Measurements from ENCODE around the gene DLG2. TPM values are rescaled to one million over a fixed set of nuclear protein-coding genes. Genes with fewer than 3 reads are reported as not detected.

The DLG2 gene
- total RNA-seq, 1 donor from 2014 or later = 6.7 TPM

GRCh38 chr11:84097186-84097585 lies 1530.0 kb downstream of the DLG2 start:
- no peak for TF ChIP-seq CTCF (IDR thresholded peaks at IDR 0.05; ENCODE audit: unreplicated experiment)
- Mint-ChIP-seq H3K4me1 (peaks cover 8% of the 10 kb centered on the region), H3K36me3 (no peaks in the 10 kb centered on the region), H3K4me3 (no peak overlapping the region), H3K27ac (no peak overlapping the region), H3K9me3 (no peaks in the 10 kb centered on the region), H3K27me3 (ENCODE audit: low read depth) (no peaks in the 10 kb centered on the region)
- DNase-seq (ENCODE audit: low spot score in 2 of 2, unreplicated experiment in 2 of 2) = no peak

- TF ChIP-seq CTCF (IDR thresholded peaks at IDR 0.05; ENCODE audit: unreplicated experiment) = no peak
- no peak overlapping the region for H3K4me3 Mint-ChIP-seq
- DNase-seq (ENCODE audit: low spot score in 2 of 2, unreplicated experiment in 2 of 2) = no peak
- no peaks in the 10 kb centered on the region for H3K27me3 Mint-ChIP-seq (ENCODE audit: low read depth)
- H3K36me3 Mint-ChIP-seq = no peaks in the 10 kb centered on the region
- no peak overlapping the region for H3K27ac Mint-ChIP-seq
- H3K4me1 Mint-ChIP-seq = peaks cover 15% of the 10 kb centered on the region
- H3K9me3 Mint-ChIP-seq = peaks cover 14% of the 10 kb centered on the region
These were observed 1535.7 kb downstream of the DLG2 start for GRCh38 chr11:84091212-84091986.

DNA sequence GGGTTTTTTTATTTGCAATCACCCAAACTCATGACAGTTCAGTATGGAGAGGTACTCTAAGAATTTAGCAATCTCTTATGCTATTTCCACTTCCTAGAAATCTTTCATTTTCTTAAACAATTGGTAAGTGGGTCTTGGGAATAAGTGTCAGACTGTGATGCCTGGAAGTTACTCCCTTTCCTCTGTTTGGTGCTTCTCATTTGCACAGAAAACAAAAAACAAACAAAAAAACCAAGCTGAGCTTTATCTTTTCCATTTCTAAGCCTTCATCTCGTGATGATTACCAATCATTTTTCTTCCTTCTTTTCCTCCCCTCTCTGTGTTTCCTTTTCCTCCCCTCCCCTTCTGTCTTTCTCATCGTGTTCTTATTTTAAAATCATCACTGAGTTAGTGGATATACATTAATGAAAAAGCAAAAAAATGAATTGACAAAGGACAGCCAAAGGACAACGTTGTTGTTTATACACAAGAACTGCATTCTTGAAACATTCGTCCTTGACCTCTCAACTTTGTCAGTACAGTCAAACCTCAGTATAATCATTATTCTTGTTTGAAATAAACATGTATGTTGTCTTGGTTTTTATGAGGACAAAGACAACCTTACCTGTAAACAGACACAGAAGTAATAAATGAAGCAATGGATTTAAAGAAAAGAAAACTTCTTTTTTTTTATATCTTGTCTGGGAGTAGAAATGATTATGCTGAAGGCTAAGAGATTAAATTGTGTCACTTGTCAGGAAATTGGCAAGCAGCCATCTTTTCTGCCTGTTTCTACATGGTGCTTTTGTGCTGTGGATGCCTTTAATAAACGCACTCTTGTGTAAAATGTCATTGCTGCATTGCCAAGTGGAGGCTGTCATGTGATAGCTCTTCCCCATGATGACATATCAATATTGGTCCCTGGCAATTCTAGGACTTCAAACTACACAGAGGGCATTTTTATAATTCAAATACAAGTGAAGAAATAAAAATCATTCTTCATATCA lies 1537.8 kb downstream of the DLG2 start:
- Mint-ChIP-seq H3K4me3 (no peak overlapping the region), H3K27ac (no peak overlapping the region), H3K9me3 (peaks cover 14% of the 10 kb centered on the region), H3K36me3 (no peaks in the 10 kb centered on the region), H3K4me1 (peaks cover 12% of the 10 kb centered on the region), H3K27me3 (ENCODE audit: low read depth) (no peaks in the 10 kb centered on the region)
- DNase-seq (ENCODE audit: low spot score in 2 of 2, unreplicated experiment in 2 of 2) = no peak
- no peak for TF ChIP-seq CTCF (IDR thresholded peaks at IDR 0.05; ENCODE audit: unreplicated experiment)

DNA sequence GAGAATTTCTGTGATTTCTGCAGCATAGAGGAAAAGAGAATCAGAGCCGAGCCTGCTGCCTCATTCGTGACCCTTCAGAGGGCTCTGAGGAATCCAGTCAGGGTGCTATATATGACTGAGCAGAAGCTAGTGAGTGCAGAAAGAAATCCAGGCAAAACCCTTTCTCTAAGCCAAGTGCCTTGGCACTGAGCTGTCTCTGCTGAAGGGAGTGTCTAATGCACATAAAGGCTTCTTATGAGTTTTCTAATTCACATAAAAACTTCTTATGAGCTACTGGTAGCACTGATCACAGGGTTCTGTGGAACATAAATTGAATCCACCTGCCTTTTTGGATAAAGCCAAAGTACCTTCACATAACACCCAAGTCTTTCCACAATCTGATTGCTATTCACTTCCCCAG lies 1555.3 kb downstream of the DLG2 start:
- Mint-ChIP-seq H3K27me3 (ENCODE audit: low read depth) (peaks cover 21% of the 10 kb centered on the region), H3K9me3 (no peaks in the 10 kb centered on the region), H3K4me1 (no peaks in the 10 kb centered on the region), H3K27ac (no peak overlapping the region), H3K36me3 (no peaks in the 10 kb centered on the region), H3K4me3 (no peak overlapping the region)
- no peak for DNase-seq (ENCODE audit: low spot score in 2 of 2, unreplicated experiment in 2 of 2)
- no peak for TF ChIP-seq CTCF (IDR thresholded peaks at IDR 0.05; ENCODE audit: unreplicated experiment)

GRCh38 chr11:84069048-84069447 lies 1558.1 kb downstream of the DLG2 start:
- H3K36me3 Mint-ChIP-seq = no peaks in the 10 kb centered on the region
- peaks cover 17% of the 10 kb centered on the region for H3K27me3 Mint-ChIP-seq (ENCODE audit: low read depth)
- no peak for TF ChIP-seq CTCF (IDR thresholded peaks at IDR 0.05; ENCODE audit: unreplicated experiment)
- H3K27ac Mint-ChIP-seq = no peak overlapping the region
- peaks cover 8% of the 10 kb centered on the region for H3K9me3 Mint-ChIP-seq
- DNase-seq (ENCODE audit: low spot score in 2 of 2, unreplicated experiment in 2 of 2) = no peak
- no peaks in the 10 kb centered on the region for H3K4me1 Mint-ChIP-seq
- no peak overlapping the region for H3K4me3 Mint-ChIP-seq

All from mesothelial cell of epicardium (in vitro differentiated cells).